Caco-2 (cell line): ENCODE data around the gene DMP1. TPM values are rescaled to one million over a fixed set of nuclear protein-coding genes. Genes with fewer than 3 reads are reported as not detected.

ENCODE experiments used
- BruUV-seq: library from RNA; stranded (reverse); fragments of 400-500 nt; replicated peaks from 2 replicates; lab custom pipeline; 2021; lab: Mats Ljungman, UMichigan
- CTCF ChIA-PET: fragments of 300-600 bp; sonication (Branson Sonifier 250); formaldehyde crosslinking; loops from one replicate; lab custom pipeline; 2022; ENCODE audit warnings: antibody characterized with exemption; lab: Charles Lee
- POLR2A ChIA-PET: fragments of 300-600 bp; sonication (Branson Sonifier 250); formaldehyde crosslinking; loops from one replicate; lab custom pipeline; 2022; ENCODE audit warnings: antibody characterized with exemption; lab: Charles Lee
- DNase-seq, 2 experiments: peaks; one replicate each; pipeline versions ENCODE4 v3.0.0 to v3.0.0-alpha.2; 2020 to 2022
- H3K27me3 ChIP-seq: replicated peaks from 2 replicates; pipeline ENCODE4 v1.6.0; 2011; ENCODE audit warnings: low read length; ENCODE audit not compliant: control insufficient read depth, insufficient read depth
- H3K36me3 ChIP-seq: 2 replicates; pipeline ENCODE4 v1.5.1; 2011; ENCODE audit warnings: low read length; ENCODE audit not compliant: control insufficient read depth, insufficient read depth
- H3K4me1 ChIP-seq: fragments of 250-450 bp; sonication (Bioruptor Pico); 2 replicates; pipeline ENCODE4 v1.5.1; 2020; ENCODE audit warnings: mild to moderate bottlenecking
- H3K4me3 ChIP-seq: 2 replicates; pipeline ENCODE4 v1.5.1; 2011; ENCODE audit warnings: low read depth, mild to moderate bottlenecking, control low read depth, low read length
- H3K9me3 ChIP-seq: fragments of 250-450 bp; sonication (Bioruptor Pico); 2 replicates; pipeline ENCODE4 v1.5.1; 2020; ENCODE audit warnings: mild to moderate bottlenecking, moderate library complexity
- H3K27ac Mint-ChIP-seq: one replicate; pipeline ENCODE4 v1.8.0; 2022; ENCODE audit warnings: mixed read lengths; ENCODE audit not compliant: unreplicated experiment
- H3K27me3 Mint-ChIP-seq: one replicate; pipeline ENCODE4 v1.8.0; 2022; ENCODE audit warnings: mixed read lengths; ENCODE audit not compliant: insufficient read depth, unreplicated experiment
- H3K36me3 Mint-ChIP-seq: one replicate; pipeline ENCODE4 v1.8.0; 2022; ENCODE audit warnings: mild to moderate bottlenecking, mixed read lengths; ENCODE audit not compliant: insufficient read depth, unreplicated experiment
- H3K4me1 Mint-ChIP-seq: one replicate; pipeline ENCODE4 v1.8.0; 2022; ENCODE audit warnings: low read depth, mixed read lengths; ENCODE audit not compliant: unreplicated experiment
- H3K4me3 Mint-ChIP-seq: one replicate; pipeline ENCODE4 v1.8.0; 2022; ENCODE audit warnings: mild to moderate bottlenecking, moderate library complexity, mixed read lengths; ENCODE audit not compliant: unreplicated experiment
- H3K9me3 Mint-ChIP-seq: one replicate; pipeline ENCODE4 v1.8.0; 2022; ENCODE audit warnings: mixed read lengths; ENCODE audit not compliant: unreplicated experiment
- intact Hi-C: fragments of 100-400 bp; cut with micrococcal nuclease; formaldehyde crosslinking; loops from one replicate; pipeline ENCODE4 v1.10.0; 2022; ENCODE audit not compliant: unreplicated experiment
- total RNA-seq: library from RNA; stranded (reverse); gene quantifications from 2 replicates; pipeline ENCODE4 v1.2.3, GENCODE V29; 2022
- TF ChIP-seq, protein P1 (sequence below), 2 experiments: fragments of 200-600 bp in 1 of 2; IDR thresholded peaks; 1 replicate in 1 of 2; 2 replicates in 1 of 2; pipeline versions ENCODE4 v1.5.1 to v1.8.0; 2011 to 2022; ENCODE audit warnings: antibody characterized with exemption in 1 of 2, control low read depth in 1 of 2, inconsistent platforms in 1 of 2, low read depth in 1 of 2, low read length in 1 of 2, mild to moderate bottlenecking in 1 of 2, moderate library complexity in 1 of 2; ENCODE audit not compliant: insufficient read depth in 1 of 2, severe bottlenecking in 1 of 2, unreplicated experiment in 1 of 2

The DMP1 gene
- total RNA-seq, 1 experiment from 2014 or later: not detected

DNA sequence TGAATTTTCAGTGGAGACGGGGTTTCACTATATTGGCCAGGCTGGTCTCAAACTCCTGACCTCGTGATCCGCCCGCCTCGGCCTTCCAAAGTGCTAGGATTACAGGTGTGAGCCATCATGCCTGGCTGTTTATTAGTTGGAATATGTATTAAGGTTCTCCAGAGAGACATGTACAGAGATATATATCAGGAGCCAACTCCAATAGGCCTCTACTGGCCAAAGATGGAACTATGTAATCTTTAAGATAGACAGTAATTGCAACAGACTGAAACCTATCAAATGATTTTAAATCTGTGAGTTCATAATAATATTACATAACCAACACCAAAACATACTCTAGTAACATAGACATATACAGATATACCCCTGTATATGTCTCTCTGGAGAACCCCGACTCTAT, 5.8 kb upstream of the DMP1 start:
- POLR2A ChIA-PET: no interaction called here
- Mint-ChIP-seq H3K27me3 (peaks cover 1% of the 10 kb centered on the region), H3K4me3 (no peak overlapping the region), H3K36me3 (no peaks in the 10 kb centered on the region), H3K4me1 (no peaks in the 10 kb centered on the region), H3K9me3 (peaks cover 3% of the 10 kb centered on the region), H3K27ac (no peak overlapping the region)
- CTCF ChIA-PET: no interaction called here
- no peaks in the 10 kb centered on the region for H3K9me3 ChIP-seq
- no peaks in the 10 kb centered on the region for H3K4me1 ChIP-seq
- TF ChIP-seq, protein P1, sequence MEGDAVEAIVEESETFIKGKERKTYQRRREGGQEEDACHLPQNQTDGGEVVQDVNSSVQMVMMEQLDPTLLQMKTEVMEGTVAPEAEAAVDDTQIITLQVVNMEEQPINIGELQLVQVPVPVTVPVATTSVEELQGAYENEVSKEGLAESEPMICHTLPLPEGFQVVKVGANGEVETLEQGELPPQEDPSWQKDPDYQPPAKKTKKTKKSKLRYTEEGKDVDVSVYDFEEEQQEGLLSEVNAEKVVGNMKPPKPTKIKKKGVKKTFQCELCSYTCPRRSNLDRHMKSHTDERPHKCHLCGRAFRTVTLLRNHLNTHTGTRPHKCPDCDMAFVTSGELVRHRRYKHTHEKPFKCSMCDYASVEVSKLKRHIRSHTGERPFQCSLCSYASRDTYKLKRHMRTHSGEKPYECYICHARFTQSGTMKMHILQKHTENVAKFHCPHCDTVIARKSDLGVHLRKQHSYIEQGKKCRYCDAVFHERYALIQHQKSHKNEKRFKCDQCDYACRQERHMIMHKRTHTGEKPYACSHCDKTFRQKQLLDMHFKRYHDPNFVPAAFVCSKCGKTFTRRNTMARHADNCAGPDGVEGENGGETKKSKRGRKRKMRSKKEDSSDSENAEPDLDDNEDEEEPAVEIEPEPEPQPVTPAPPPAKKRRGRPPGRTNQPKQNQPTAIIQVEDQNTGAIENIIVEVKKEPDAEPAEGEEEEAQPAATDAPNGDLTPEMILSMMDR (IDR thresholded peaks at IDR 0.05; ENCODE audit: insufficient read depth in 1 of 2, low read depth in 1 of 2, low read length in 1 of 2, severe bottlenecking in 1 of 2, unreplicated experiment in 1 of 2): no peak
- intact Hi-C loops: loop anchor here (10.0 kb wide), 1 partner anchor 99 kb away; no protein-coding TSS in a partner anchor
- DNase-seq: no peak
- H3K27me3 ChIP-seq: no peaks in the 10 kb centered on the region
- no peaks in the 10 kb centered on the region for H3K36me3 ChIP-seq
- BruUV-seq: no TSS peak
- H3K4me3 ChIP-seq: no peak overlapping the region

- ChIA-PET CTCF (no interaction called here), POLR2A (no interaction called here)
- H3K9me3 Mint-ChIP-seq: no peaks in the 10 kb centered on the region
- H3K27me3 ChIP-seq: no peaks in the 10 kb centered on the region
- no TSS peak for BruUV-seq
- intact Hi-C loops: no loop called here
- H3K4me3 Mint-ChIP-seq: no peak overlapping the region
- H3K4me3 ChIP-seq: no peak overlapping the region
- no peaks in the 10 kb centered on the region for H3K36me3 ChIP-seq
- peaks cover 5% of the 10 kb centered on the region for H3K27me3 Mint-ChIP-seq
- no peak overlapping the region for H3K27ac Mint-ChIP-seq
- H3K4me1 Mint-ChIP-seq: peaks cover 6% of the 10 kb centered on the region
- H3K36me3 Mint-ChIP-seq: no peaks in the 10 kb centered on the region
- TF ChIP-seq, protein P1 (IDR thresholded peaks at IDR 0.05; ENCODE audit: insufficient read depth in 1 of 2, low read depth in 1 of 2, low read length in 1 of 2, severe bottlenecking in 1 of 2, unreplicated experiment in 1 of 2): no peak
- H3K9me3 ChIP-seq: no peaks in the 10 kb centered on the region
- no peaks in the 10 kb centered on the region for H3K4me1 ChIP-seq
- no peak for DNase-seq
These were observed 858 bp downstream of the DMP1 start for GRCh38 chr4:87650938-87651337.

DNA sequence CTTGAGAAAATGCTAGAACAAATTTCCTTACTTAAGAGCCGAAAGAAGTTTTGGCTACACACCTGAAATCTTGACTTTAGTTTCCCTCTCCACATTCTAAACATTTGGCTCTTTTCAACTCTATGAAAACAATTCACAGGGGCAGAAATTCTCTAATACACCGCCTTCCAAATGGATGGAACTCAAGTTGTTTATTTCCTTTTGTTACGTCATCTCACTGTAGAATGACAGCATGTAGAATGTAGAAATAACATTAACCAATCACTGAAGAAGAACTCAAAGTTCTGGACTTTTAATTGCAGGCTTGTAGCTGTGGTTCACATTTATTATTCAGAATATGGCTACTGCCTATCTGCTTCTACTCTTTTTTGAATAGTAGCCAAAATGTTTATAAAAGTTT, 1.9 kb downstream of the DMP1 start:
- CTCF ChIA-PET: no interaction called here
- no peaks in the 10 kb centered on the region for H3K36me3 Mint-ChIP-seq
- no TSS peak for BruUV-seq
- no peaks in the 10 kb centered on the region for H3K9me3 ChIP-seq
- intact Hi-C loops: no loop called here
- H3K27ac Mint-ChIP-seq: no peak overlapping the region
- H3K36me3 ChIP-seq: no peaks in the 10 kb centered on the region
- no peaks in the 10 kb centered on the region for H3K27me3 ChIP-seq
- no peak overlapping the region for H3K4me3 ChIP-seq
- no peaks in the 10 kb centered on the region for H3K9me3 Mint-ChIP-seq
- peaks cover 6% of the 10 kb centered on the region for H3K4me1 Mint-ChIP-seq
- H3K4me3 Mint-ChIP-seq: no peak overlapping the region
- H3K27me3 Mint-ChIP-seq: peaks cover 5% of the 10 kb centered on the region
- DNase-seq: no peak
- TF ChIP-seq, protein P1 (IDR thresholded peaks at IDR 0.05; ENCODE audit: insufficient read depth in 1 of 2, low read depth in 1 of 2, low read length in 1 of 2, severe bottlenecking in 1 of 2, unreplicated experiment in 1 of 2): no peak
- POLR2A ChIA-PET: no interaction called here
- no peaks in the 10 kb centered on the region for H3K4me1 ChIP-seq
